GM19438 (cell line): ENCODE measurements around the gene GUCY2C.
"Not testable (repeated sequence)": the region's sequence is repeated elsewhere in the genome, so short reads cannot be mapped to it uniquely, and the experiment has no call there.

Experiments used
- ATAC-seq: cut with Tn5 transposase; IDR thresholded peaks from one replicate; pipeline ENCODE4 v1.9.1; 2021; ENCODE audit warnings: low read depth; ENCODE audit not compliant: unreplicated experiment

Gene GUCY2C

GRCh38 chr12:14689144-14689543, 7.3 kb downstream of the GUCY2C start:
- ATAC-seq, result no peak

GRCh38 chr12:14682231-14682630, 14.2 kb downstream of the GUCY2C start:
- ATAC-seq, result not testable (repeated sequence)

- no peak for ATAC-seq
Observed at GRCh38 chr12:14681625-14682024, 14.8 kb downstream of the GUCY2C start.

- no peak for ATAC-seq
Observed at GRCh38 chr12:14681190-14681589, 15.2 kb downstream of the GUCY2C start.

GRCh38 chr12:14678547-14679150, 17.8 kb downstream of the GUCY2C start:
- ATAC-seq, result no peak

- no peak for ATAC-seq
Observed at GRCh38 chr12:14668591-14668990, 27.8 kb downstream of the GUCY2C start.

GRCh38 chr12:14665354-14666348, 30.7 kb downstream of the GUCY2C start:
- no peak for ATAC-seq

- no peak for ATAC-seq
Observed at GRCh38 chr12:14664434-14665023, 31.9 kb downstream of the GUCY2C start.

GRCh38 chr12:14663002-14663401, 33.4 kb downstream of the GUCY2C start:
- ATAC-seq, result no peak

GRCh38 chr12:14656846-14657245, 39.6 kb downstream of the GUCY2C start:
- ATAC-seq, result no peak

GRCh38 chr12:14655284-14655683, 41.1 kb downstream of the GUCY2C start:
- ATAC-seq, result no peak

- no peak for ATAC-seq
Observed at GRCh38 chr12:14654842-14655241, 41.6 kb downstream of the GUCY2C start.

GRCh38 chr12:14654416-14654815, 42.0 kb downstream of the GUCY2C start:
- ATAC-seq, result no peak

GRCh38 chr12:14652483-14652882, 43.9 kb downstream of the GUCY2C start:
- no peak for ATAC-seq

- no peak for ATAC-seq
Observed at GRCh38 chr12:14651371-14651770, 45.0 kb downstream of the GUCY2C start.

- no peak for ATAC-seq
Observed at GRCh38 chr12:14650789-14651188, 45.6 kb downstream of the GUCY2C start.

GRCh38 chr12:14647028-14647750, 49.2 kb downstream of the GUCY2C start:
- no peak for ATAC-seq

- ATAC-seq, result no peak
Observed at GRCh38 chr12:14643251-14643650, 53.1 kb downstream of the GUCY2C start.

GRCh38 chr12:14638066-14638465, 58.3 kb downstream of the GUCY2C start:
- ATAC-seq, result no peak

- no peak for ATAC-seq
Observed at GRCh38 chr12:14635776-14636175, 60.6 kb downstream of the GUCY2C start.

- ATAC-seq, result no peak
Observed at GRCh38 chr12:14630793-14631192, 65.6 kb downstream of the GUCY2C start.
